Heart right ventricle (tissue), 16 donors: ENCODE measurements around the gene MRTFA. TPM values are rescaled to one million over a fixed set of nuclear protein-coding genes. Genes with fewer than 3 reads are reported as not detected.
"Not testable (repeated sequence)": the region's sequence is repeated elsewhere in the genome, so short reads cannot be mapped to it uniquely, and the experiment has no call there.

ENCODE experiments used
- ATAC-seq, 8 donors: fragments of 200-7000 bp; cut with Tn5 transposase; one replicate each; pipeline ENCODE4 v1.9.1; 2020; ENCODE audit warnings: mild to moderate bottlenecking in 8 of 8, moderate library complexity in 8 of 8, moderate number of reproducible peaks in 1 of 8
- DNase-seq, 2 donors: peaks; one replicate each; pipeline ENCODE4 v3.0.0-alpha.2; 2020
- H3K27ac ChIP-seq, 10 donors: fragments of 200-600 bp; sonication (generic) in 2 of 10; one replicate each; pipeline versions ENCODE4 v1.5.0 to v1.8.0; 2020 to 2022; ENCODE audit warnings: mild to moderate bottlenecking in 3 of 10
- H3K27me3 ChIP-seq, 7 donors: fragments of 200-600 bp; one replicate each; pipeline ENCODE4 v1.8.0; 2021 to 2022; ENCODE audit warnings: mild to moderate bottlenecking in 2 of 7
- H3K36me3 ChIP-seq, 9 donors: fragments of 200-600 bp; sonication (generic) in 1 of 9; one replicate each; pipeline versions ENCODE4 v1.5.0 to v1.8.0; 2020 to 2022; ENCODE audit warnings: mild to moderate bottlenecking in 2 of 9
- H3K4me1 ChIP-seq, 9 donors: fragments of 200-600 bp; sonication (generic) in 1 of 9; one replicate each; pipeline versions ENCODE4 v1.5.0 to v1.8.0; 2020 to 2022; ENCODE audit warnings: mild to moderate bottlenecking in 4 of 9
- H3K4me3 ChIP-seq, 10 donors: fragments of 200-600 bp; sonication (generic) in 2 of 10; one replicate each; pipeline versions ENCODE4 v1.5.0 to v1.8.0; 2020 to 2022; ENCODE audit warnings: mild to moderate bottlenecking in 7 of 10, moderate library complexity in 2 of 10
- H3K9me3 ChIP-seq, 11 donors: fragments of 200-600 bp in 10 of 11; sonication (generic) in 2 of 11; one replicate each; pipeline versions ENCODE4 v1.5.0 to v1.8.0; 2013 to 2022; ENCODE audit warnings: mild to moderate bottlenecking in 2 of 11, control low read depth in 1 of 11, moderate library complexity in 1 of 11
- CTCF ChIP-seq, 9 donors: fragments of 200-600 bp; sonication (generic) in 2 of 9; IDR thresholded peaks; one replicate each; pipeline versions ENCODE4 v1.5.0 to v1.8.0; 2021 to 2022; ENCODE audit warnings: antibody characterized with exemption in 9 of 9, mild to moderate bottlenecking in 5 of 9, moderate library complexity in 1 of 9
- WGBS, 2 donors: extraction: QIAGEN DNeasy Blood & Tissue Kit; methylation state at CpG; one replicate each; pipeline ENCODE4 v1.1.7; 2013; ENCODE audit warnings: inconsistent platforms in 1 of 2; 5-methylcytosine and 5-hydroxymethylcytosine counted together
- intact Hi-C, 10 donors: fragments of 100-400 bp; cut with DNase I; formaldehyde crosslinking; loops; one replicate each; pipeline versions ENCODE4 v1.11.1 to v1.14.2; 2022
- polyA plus RNA-seq, 2 donors: library from polyadenylated mRNA; stranded (reverse); fragments of 200-250 nt; gene quantifications; one replicate each; pipeline ENCODE4 v1.2.3, GENCODE V29; 2013
- total RNA-seq, 10 donors: library from RNA; stranded (reverse); fragmentation: NEBNext Ultra II Directional in 3 of 10; extraction: Animal tissue kit (Norgen Biotek cat#: 25700) in 3 of 10; gene quantifications; one replicate each; pipeline versions ENCODE4 v1.2.1 to v1.2.4, GENCODE V29; 2021 to 2023
- donor health status: Arrhythmogenic right ventricular cardiomyopathy.
- donor health status: ischemic (EF 13 %, LVEDD 7.1; RV severe dilation, severe dysfunction).
- donor health status: healthy with polysubstance abuse.
- donor health status: DM: no; HTN: yes; CAD: no.
- donor health status: DM: no; HTN: no; CAD: no.
- donor health status: ischemic (EF 25% LVEDD 6.9; RV normal size, moderate dysfunction).
- donor health status: ischemic (EF 25% LVEDD 5.7; RV mildly dilated, moderate dysfunction).
- donor health status: healthy.
- donor health status: DM: yes; HTN: yes; CAD: no.
- donor health status: Ischemic cardiomyopathy.
- donor health status: ischemic (EF 35%, LVEDD 5.7; RV mildly dilated, moderate dysfunction).
- donor health status: nonischemic (EF 11% LVEDD 7.7; RV severe dilation, severe dysfunction).
- donor health status: DM: yes; HTN: yes; CAD: no.
- donor health status: PGD.
- donor health status: ischemic (EF 29% LVEDD 5.4; RV normal size, mild dysfunction).
- donor health status: nonischemic (EF 23%, LVEDD 6.1; RV moderate dilation, normal function).

Gene MRTFA
- total and polyA plus RNA-seq, 12 donors = 13.2 to 30.9 (median 18.9) TPM

- TF ChIP-seq CTCF (IDR thresholded peaks at IDR 0.05) = no peak
- Histone ChIP-seq H3K27ac (peak overlapping the region in 1 of 10 donors; percentile 1), H3K4me1 (peaks cover 0 to 68% (median 32%) of the 10 kb centered on the region in 9 donors), H3K36me3 (no peaks in the 10 kb centered on the region), H3K27me3 (no peaks in the 10 kb centered on the region), H3K9me3 (peaks cover 0 to 4% (median under 1%) of the 10 kb centered on the region in 11 donors), H3K4me3 (no peak overlapping the region)
- 84 to 89% methylated on average over 5 of the region's 5 CpGs for WGBS, 2 donors
- ATAC-seq = peak in 1 of 8 donors; percentile 37
- no peak for DNase-seq
- intact Hi-C loops = loop anchor here in 1 of 10 donors (5.0 kb wide), 1 partner anchor 35 kb away; no protein-coding TSS in a partner anchor
Measured at GRCh38 chr22:40627612-40628011, 8.9 kb downstream of the MRTFA start.

GRCh38 chr22:40626851-40627250 is 9.7 kb downstream of the MRTFA start:
- H3K9me3 ChIP-seq = peaks cover 0 to 12% (median 4%) of the 10 kb centered on the region in 11 donors
- H3K36me3 ChIP-seq = no peaks in the 10 kb centered on the region
- 90 to 99% methylated on average over 2 of the region's 2 CpGs for WGBS, 2 donors
- peaks cover 0 to 62% (median 32%) of the 10 kb centered on the region in 9 donors for H3K4me1 ChIP-seq
- DNase-seq (no peak), ATAC-seq (no peak)
- no peak for TF ChIP-seq CTCF (IDR thresholded peaks at IDR 0.05)
- no peak overlapping the region for H3K27ac ChIP-seq
- no peak overlapping the region for H3K4me3 ChIP-seq
- intact Hi-C loops = loop anchor here in 1 of 10 donors (5.0 kb wide), 1 partner anchor 35 kb away; no protein-coding TSS in a partner anchor
- H3K27me3 ChIP-seq = no peaks in the 10 kb centered on the region

GRCh38 chr22:40625794-40626193 is 10.7 kb downstream of the MRTFA start:
- intact Hi-C loops = loop anchor here in 1 of 10 donors (5.0 kb wide), 1 partner anchor 33 kb away; no protein-coding TSS in a partner anchor
- H3K4me3 ChIP-seq, ATAC-seq, H3K36me3 ChIP-seq, DNase-seq, H3K27ac ChIP-seq, H3K27me3 ChIP-seq: not testable (repeated sequence)
- WGBS, 2 donors = 92 to 94% methylated on average over 3 of the region's 3 CpGs
- Histone ChIP-seq H3K9me3 (peaks cover 0 to 22% (median 11%) of the 10 kb centered on the region in 11 donors), H3K4me1 (peaks cover 0 to 60% (median 32%) of the 10 kb centered on the region in 9 donors)

- whole genome bisulfite sequencing, 2 donors = 95 to 96% methylated on average over 3 of the region's 3 CpGs
- Histone ChIP-seq H3K27ac (peak overlapping the region in 3 of 10 donors; percentile 12 to 64 (median 31)), H3K9me3 (peaks cover 0 to 27% (median 14%) of the 10 kb centered on the region in 11 donors), H3K4me1 (peaks cover 0 to 58% (median 32%) of the 10 kb centered on the region in 9 donors)
- not testable (repeated sequence) for H3K36me3 ChIP-seq, H3K4me3 ChIP-seq, H3K27me3 ChIP-seq, ATAC-seq, DNase-seq
- intact Hi-C loops = loop anchor here in 1 of 10 donors (5.0 kb wide), 1 partner anchor 33 kb away; no protein-coding TSS in a partner anchor
Measured at GRCh38 chr22:40625281-40625680, 11.2 kb downstream of the MRTFA start.

- H3K4me1 ChIP-seq = peaks cover 0 to 56% (median 32%) of the 10 kb centered on the region in 9 donors
- no peaks in the 10 kb centered on the region for H3K27me3 ChIP-seq
- ATAC-seq (no peak), DNase-seq (no peak)
- TF ChIP-seq CTCF (IDR thresholded peaks at IDR 0.05) = no peak
- H3K27ac ChIP-seq = peak overlapping the region in 5 of 10 donors; percentile 0 to 64 (median 14)
- peaks cover 0 to 6% (median 0%) of the 10 kb centered on the region in 9 donors for H3K36me3 ChIP-seq
- H3K9me3 ChIP-seq = peaks cover 0 to 30% (median 14%) of the 10 kb centered on the region in 11 donors
- intact Hi-C loops = loop anchor here in 1 of 10 donors (5.0 kb wide), 1 partner anchor 32 kb away; no protein-coding TSS in a partner anchor
- WGBS, 2 donors = 54 to 86% methylated on average over 1 of the region's 1 CpG
- H3K4me3 ChIP-seq = no peak overlapping the region
Measured at GRCh38 chr22:40624770-40625169, 11.7 kb downstream of the MRTFA start.
